KMS-11 (cell line): ENCODE results near the gene FITM1.

ENCODE experiments used
- H2AFZ ChIP-seq: fragments of 200-600 bp; sonication (generic); 2 replicates; pipeline ENCODE4 v1.6.1; 2016; ENCODE audit warnings: antibody characterized with exemption, mixed run types, low read depth
- H3K27ac ChIP-seq: fragments of 200-600 bp; sonication (generic); 2 replicates; pipeline ENCODE4 v1.6.1; 2016; ENCODE audit warnings: mild to moderate bottlenecking, mixed run types
- H3K27me3 ChIP-seq: fragments of 200-600 bp; sonication (generic); 2 replicates; pipeline ENCODE4 v1.6.1; 2017; ENCODE audit warnings: mild to moderate bottlenecking, low read depth, mixed run types, moderate library complexity; ENCODE audit not compliant: insufficient read depth
- H3K36me3 ChIP-seq: fragments of 200-600 bp; sonication (generic); 2 replicates; pipeline ENCODE4 v1.6.1; 2017; ENCODE audit warnings: mild to moderate bottlenecking, mixed run types; ENCODE audit not compliant: insufficient read depth
- H3K4me1 ChIP-seq: fragments of 200-600 bp; sonication (generic); 2 replicates; pipeline ENCODE4 v1.6.1; 2016; ENCODE audit warnings: mild to moderate bottlenecking, low read depth, mixed run types; ENCODE audit not compliant: poor library complexity, severe bottlenecking
- H3K4me2 ChIP-seq: fragments of 200-600 bp; sonication (generic); 2 replicates; pipeline ENCODE4 v1.7.0; 2016; ENCODE audit warnings: mild to moderate bottlenecking, mixed run types
- H3K4me3 ChIP-seq: fragments of 200-600 bp; sonication (generic); IDR thresholded peaks from 2 replicates; pipeline ENCODE4 v1.6.1; 2017; ENCODE audit warnings: low read depth, low read length, mixed read lengths; ENCODE audit not compliant: insufficient read depth
- H3K79me2 ChIP-seq: fragments of 200-600 bp; sonication (generic); 2 replicates; pipeline ENCODE4 v1.6.1; 2016; ENCODE audit warnings: low read depth, mixed run types; ENCODE audit not compliant: insufficient read depth
- H3K9ac ChIP-seq: fragments of 200-600 bp; sonication (generic); 2 replicates; pipeline ENCODE4 v1.6.1; 2016; ENCODE audit warnings: mild to moderate bottlenecking, mixed run types
- H4K20me1 ChIP-seq: fragments of 200-600 bp; sonication (generic); 2 replicates; pipeline ENCODE4 v1.6.1; 2016; ENCODE audit warnings: mild to moderate bottlenecking, mixed run types; ENCODE audit not compliant: insufficient read depth
- CTCF ChIP-seq: fragments of 200-600 bp; sonication (generic); conservative IDR thresholded peaks from 2 replicates; pipeline ENCODE4 v1.6.1; 2017; ENCODE audit warnings: low read depth, mild to moderate bottlenecking, antibody characterized with exemption, low read length, moderate library complexity, mixed read lengths

Gene FITM1

GRCh38 chr14:24144451-24144850 lies 14.0 kb downstream of the FITM1 start:
- no peak overlapping the region for H2AFZ ChIP-seq
- H3K4me2 ChIP-seq, result no peak overlapping the region
- H3K79me2 ChIP-seq, result peaks cover 22% of the 10 kb centered on the region; the same call in 1 of the 2 replicates
- no peak overlapping the region for H3K9ac ChIP-seq
- no peaks in the 10 kb centered on the region for H4K20me1 ChIP-seq
- no peak for TF ChIP-seq CTCF
- peaks cover 18% of the 10 kb centered on the region for H3K4me1 ChIP-seq
- H3K36me3 ChIP-seq, result no peaks in the 10 kb centered on the region
- H3K27ac ChIP-seq, result no peak overlapping the region
- no peak overlapping the region for H3K4me3 ChIP-seq
- no peaks in the 10 kb centered on the region for H3K27me3 ChIP-seq

- Histone ChIP-seq H3K9ac (no peak overlapping the region; the same call in 1 of the 2 replicates), H2AFZ (no peak overlapping the region), H3K36me3 (no peaks in the 10 kb centered on the region), H3K4me3 (no peak overlapping the region), H3K79me2 (peaks cover 19% of the 10 kb centered on the region; the same call in 1 of the 2 replicates), H4K20me1 (no peaks in the 10 kb centered on the region), H3K4me2 (peak overlapping the region; percentile 80), H3K4me1 (peaks cover 13% of the 10 kb centered on the region), H3K27me3 (no peaks in the 10 kb centered on the region), H3K27ac (no peak overlapping the region; the same call in 1 of the 2 replicates)
- no peak for TF ChIP-seq CTCF
Measured at GRCh38 chr14:24145219-24145618, 14.8 kb downstream of the FITM1 start.

GRCh38 chr14:24145690-24146452 lies 15.4 kb downstream of the FITM1 start:
- TF ChIP-seq CTCF, result no peak
- Histone ChIP-seq H4K20me1 (no peaks in the 10 kb centered on the region), H3K4me3 (peak overlapping the region; percentile 34), H3K27me3 (no peaks in the 10 kb centered on the region), H3K79me2 (peaks cover 19% of the 10 kb centered on the region; the same call in 1 of the 2 replicates), H3K4me1 (peaks cover 13% of the 10 kb centered on the region), H3K36me3 (no peaks in the 10 kb centered on the region), H3K9ac (peak overlapping the region; percentile 49; the same call in 1 of the 2 replicates), H2AFZ (no peak overlapping the region), H3K27ac (peak overlapping the region; percentile 46; the same call in 1 of the 2 replicates), H3K4me2 (peak overlapping the region; percentile 80)

GRCh38 chr14:24146453-24146977 lies 16.1 kb downstream of the FITM1 start, which contains the start of gene PSME2:
Gene PSME2 (minus strand): TSS chr14:24146610. CDS start chr14:24146581, 29 bp downstream.
- Histone ChIP-seq H3K36me3 (no peaks in the 10 kb centered on the region), H4K20me1 (no peaks in the 10 kb centered on the region), H3K4me2 (peak within 1 kb of the TSS; percentile 80), H3K27ac (peak within 1 kb of the TSS; percentile 46; the same call in 1 of the 2 replicates), H3K4me3 (peak within 1 kb of the TSS; percentile 34), H3K79me2 (peaks cover 19% of the 10 kb centered on the region; the same call in 1 of the 2 replicates), H3K4me1 (peaks cover 13% of the 10 kb centered on the region), H3K27me3 (no peaks in the 10 kb centered on the region), H2AFZ (peak within 1 kb of the TSS; percentile 59; the same call in 1 of the 2 replicates), H3K9ac (peak within 1 kb of the TSS; percentile 49; the same call in 1 of the 2 replicates)
- TF ChIP-seq CTCF, result no peak
